GM18873 (cell line): ENCODE results near the gene ESYT1.

Experiments
- ATAC-seq: cut with Tn5 transposase; IDR thresholded peaks from one replicate; pipeline ENCODE4 v1.9.1; 2021; ENCODE audit warnings: mild to moderate bottlenecking, moderate library complexity, moderate number of reproducible peaks; ENCODE audit not compliant: unreplicated experiment, low FRiP score

ESYT1 gene

GRCh38 chr12:56128670-56129205, 671 bp downstream of the ESYT1 start:
- no peak for ATAC-seq

GRCh38 chr12:56129206-56129941, 1.3 kb downstream of the ESYT1 start:
- ATAC-seq: no peak

DNA sequence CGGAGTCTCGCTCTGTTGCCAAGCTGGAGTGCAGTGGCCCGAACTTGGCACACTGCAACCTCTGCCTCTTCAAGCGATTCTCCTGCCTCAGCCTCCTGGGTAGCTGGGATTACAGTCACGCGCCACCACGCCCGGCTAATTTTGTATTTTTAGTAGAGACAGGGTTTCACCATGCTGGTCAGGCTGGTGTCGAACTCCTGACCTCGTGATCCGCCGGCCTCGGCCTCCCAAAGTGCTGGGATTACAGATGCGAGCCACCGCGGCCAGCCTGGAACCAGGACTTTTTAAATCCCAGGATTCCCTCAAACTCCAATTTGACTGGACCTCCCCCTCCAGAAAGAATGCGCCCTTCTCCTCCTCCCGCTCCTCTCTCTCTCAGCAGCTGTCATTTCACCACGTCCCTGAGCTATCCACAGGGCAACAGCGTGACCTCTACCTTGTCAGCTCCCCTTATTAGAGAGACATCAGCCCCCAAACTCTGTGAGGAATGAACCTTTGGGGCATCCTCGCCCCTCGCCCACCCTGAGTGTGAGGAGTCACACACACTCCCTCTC, 2.0 kb downstream of the ESYT1 start:
- ATAC-seq: no peak

GRCh38 chr12:56130876-56131275, 2.8 kb downstream of the ESYT1 start:
- ATAC-seq: no peak

GRCh38 chr12:56134897-56135296, 6.8 kb downstream of the ESYT1 start:
- ATAC-seq: no peak

DNA sequence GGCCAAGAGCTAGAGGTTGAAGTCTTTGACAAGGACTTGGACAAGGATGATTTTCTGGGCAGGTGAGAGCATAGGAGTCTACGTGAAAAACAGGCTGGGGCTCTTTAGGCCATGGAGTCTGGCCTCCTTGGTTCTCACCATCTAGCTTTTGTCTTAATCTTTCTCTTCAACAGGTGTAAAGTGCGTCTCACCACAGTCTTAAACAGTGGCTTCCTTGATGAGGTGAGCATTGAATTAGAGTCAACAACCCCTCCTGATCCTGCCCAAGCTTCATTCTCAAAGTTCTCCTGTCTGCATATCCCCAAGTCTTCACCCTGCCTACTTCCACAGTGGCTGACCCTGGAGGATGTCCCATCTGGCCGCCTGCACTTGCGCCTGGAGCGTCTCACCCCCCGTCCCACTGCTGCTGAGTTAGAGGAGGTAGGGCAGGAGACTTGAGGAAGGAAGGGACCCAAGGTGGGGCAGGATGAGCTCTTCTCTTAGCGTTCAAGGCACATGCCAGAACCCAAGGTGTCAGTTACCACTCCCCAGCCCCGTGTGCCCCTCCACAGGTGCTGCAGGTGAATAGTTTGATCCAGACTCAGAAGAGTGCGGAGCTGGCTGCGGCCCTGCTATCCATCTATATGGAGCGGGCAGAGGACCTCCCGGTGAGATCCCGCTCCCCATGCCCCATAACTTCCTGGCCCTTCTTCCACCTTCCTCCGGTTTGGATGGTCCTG, 9.9 kb downstream of the ESYT1 start:
- no peak for ATAC-seq

GRCh38 chr12:56141946-56142784, 14.1 kb downstream of the ESYT1 start:
- ATAC-seq: no peak

DNA sequence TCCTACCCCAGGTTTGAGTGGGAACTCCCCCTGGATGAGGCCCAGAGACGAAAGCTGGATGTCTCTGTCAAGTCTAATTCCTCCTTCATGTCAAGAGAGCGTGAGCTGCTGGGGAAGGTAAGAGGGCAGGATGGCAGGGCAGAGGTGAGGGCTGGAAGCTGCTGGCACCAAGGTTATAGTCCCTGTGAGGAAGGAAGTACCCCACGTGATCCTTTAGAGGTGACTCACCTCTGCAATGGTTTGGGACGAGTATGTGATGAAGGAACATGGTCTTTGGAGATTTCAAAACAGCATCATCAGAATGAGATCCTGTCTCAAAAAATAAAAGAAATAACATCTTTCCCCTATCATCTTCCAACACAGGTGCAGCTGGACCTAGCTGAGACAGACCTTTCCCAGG, 15.2 kb downstream of the ESYT1 start:
- ATAC-seq: no peak

DNA sequence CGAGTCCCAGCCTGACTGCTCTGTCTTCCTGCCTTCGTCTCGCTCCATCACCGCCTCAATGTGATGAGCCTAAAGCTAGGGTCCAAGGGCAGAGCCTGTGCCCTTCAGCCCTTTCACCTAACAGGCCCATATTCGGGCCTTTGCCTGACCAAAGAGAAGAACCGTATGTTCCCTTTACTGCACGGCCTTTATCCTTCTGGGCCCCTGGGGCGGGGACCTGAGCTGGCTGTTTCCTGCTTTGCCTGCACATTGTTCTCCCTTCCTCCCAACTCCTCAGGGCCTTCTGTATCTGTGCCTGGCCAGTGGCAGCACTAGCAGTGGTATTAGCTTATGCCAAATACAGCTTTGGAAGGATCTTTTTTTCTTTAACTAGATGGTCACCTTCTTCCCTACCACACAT, 15.8 kb downstream of the ESYT1 start:
- ATAC-seq: no peak

DNA sequence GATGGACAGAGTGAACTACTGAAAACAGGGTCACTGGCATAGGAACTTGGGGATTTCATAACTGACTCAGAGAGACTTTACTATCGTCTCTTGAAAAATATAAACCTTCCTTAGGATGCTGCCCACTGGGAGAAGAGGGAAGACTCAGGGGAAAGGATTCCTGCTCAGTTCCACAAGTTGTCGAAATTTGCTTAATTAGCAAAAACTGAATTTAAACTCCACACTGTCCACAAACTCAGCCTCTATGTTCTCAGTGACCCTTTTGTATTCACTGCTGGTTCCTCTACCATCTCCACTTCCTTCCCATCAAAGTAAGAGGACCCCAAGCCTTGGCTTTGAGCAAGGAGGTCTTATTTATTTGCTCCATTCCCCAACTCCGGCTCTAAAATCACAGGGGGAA, 17.1 kb downstream of the ESYT1 start:
- ATAC-seq: no peak

- ATAC-seq: no peak
Measured at GRCh38 chr12:56146492-56147460, 18.7 kb downstream of the ESYT1 start.

DNA sequence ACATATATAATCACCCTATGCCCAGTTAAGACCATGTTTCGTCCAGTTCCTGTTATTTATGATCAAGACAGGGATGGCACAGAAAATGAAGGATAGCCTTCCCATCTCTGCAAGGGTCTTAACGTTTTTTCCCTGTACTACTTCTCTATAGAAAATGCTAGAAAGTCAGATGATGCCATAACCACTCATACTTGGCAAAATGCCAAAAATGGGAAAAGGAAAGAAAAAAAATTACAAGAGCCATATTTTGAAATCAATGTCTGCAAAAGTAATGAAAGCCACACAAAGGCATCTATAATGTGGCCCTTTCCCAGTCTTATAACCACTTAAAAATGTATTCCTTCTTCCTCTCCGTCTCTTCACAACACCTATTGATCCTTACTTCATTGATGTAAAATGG, 22.5 kb downstream of the ESYT1 start:
- ATAC-seq: no peak

DNA sequence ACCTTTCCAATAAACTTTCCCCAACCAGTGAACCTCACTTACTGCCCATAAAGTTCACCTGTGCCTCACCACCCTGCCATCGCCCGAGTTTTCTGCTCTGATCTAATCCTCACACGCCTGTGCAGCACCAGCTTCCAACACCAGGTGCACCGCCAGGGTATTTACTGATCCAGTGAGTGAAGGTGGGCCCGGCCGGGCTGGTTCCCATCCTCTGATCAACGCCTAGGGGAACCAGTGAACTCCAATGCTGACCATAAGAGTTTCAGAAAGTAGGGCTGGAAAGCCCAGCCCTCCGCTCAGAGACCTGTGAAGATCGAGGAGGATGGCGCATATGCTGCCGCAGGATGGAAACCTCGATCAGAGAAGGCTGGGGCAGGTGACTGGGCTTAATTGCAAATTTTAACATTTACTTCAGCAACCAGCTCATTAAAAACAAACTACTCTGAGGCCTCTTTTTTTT, 23.6 kb downstream of the ESYT1 start:
- ATAC-seq: peak; percentile 42

DNA sequence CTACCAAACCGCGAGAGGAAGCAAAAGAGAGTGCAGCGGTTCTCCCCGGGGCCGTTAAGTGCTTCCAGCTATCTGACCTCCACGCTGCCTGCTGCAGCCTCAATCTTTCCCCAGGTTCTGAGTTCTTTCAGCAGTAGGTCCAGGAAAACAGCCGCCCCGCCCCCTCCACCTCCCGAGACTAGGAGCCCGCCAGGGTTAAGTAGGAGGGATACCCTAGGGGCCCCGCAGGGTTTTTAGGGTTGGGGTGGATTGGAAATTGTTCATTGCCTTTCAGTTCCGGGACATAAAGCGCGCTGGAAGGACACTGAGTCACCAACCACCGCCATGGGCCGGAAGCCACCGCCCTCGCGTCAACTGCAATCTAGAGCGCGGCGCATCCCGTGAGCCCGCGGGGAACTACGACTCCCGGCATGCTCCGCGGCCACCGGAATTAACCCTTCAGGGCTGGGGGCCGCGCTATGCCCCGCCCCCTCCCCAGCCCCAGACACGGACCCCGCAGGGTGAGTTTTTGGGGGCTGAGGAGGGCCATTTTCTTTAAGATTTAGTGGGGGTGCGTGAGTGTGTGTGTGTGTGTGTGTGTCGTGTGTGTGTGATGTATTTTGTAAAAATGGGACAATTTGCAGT, 24.2 kb downstream of the ESYT1 start, which contains the start of gene MYL6B:
Gene MYL6B (plus strand): TSS at position 456 of the 624 bp plus-strand sequence. CDS start 1,332 bp downstream, outside the sequence.
- peak; percentile 74 for ATAC-seq

GRCh38 chr12:56152756-56153677, 24.9 kb downstream of the ESYT1 start:
- ATAC-seq: no peak

DNA sequence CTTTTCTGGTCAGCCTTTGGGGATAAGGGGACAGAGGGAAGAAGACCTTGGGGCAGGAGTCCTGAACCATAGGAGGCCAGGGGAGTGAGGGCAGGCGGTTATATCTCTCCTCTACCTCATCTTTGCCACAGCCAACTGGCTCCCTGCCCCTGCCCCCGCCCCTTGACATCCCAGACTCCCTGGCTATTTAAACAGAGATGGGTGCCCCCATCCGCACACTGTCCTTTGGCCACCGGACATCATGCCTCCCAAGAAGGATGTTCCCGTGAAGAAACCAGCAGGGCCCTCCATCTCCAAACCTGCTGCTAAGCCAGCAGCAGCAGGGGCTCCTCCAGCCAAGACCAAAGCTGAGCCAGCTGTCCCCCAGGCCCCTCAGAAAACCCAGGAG, 25.6 kb downstream of the ESYT1 start:
- no peak for ATAC-seq

DNA sequence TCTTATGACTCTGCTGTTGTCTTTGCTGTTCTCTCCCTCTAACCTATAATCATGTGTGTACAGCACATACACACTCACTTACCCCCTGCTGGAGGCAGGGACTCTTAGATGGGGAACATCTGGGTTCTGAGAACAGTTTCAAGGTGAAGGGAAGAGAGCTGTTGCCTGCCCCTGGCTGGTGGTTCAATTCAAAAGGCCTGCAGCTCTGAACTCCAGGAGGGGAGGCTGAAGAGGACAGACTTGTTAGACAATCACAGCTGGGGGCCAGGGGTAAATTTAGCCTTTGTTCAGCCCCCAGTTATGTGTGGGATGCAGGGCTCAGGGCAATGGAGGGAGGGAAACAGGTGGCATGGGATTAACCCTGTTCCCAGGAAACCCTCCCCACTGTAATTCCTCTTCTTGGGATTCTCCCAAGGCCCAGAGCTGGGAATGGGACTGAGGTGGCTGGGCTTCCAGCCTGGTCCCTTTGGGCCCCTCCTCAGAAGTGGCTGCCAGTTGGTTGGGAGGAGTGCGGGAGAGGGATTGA, 26.2 kb downstream of the ESYT1 start:
- ATAC-seq: no peak

DNA sequence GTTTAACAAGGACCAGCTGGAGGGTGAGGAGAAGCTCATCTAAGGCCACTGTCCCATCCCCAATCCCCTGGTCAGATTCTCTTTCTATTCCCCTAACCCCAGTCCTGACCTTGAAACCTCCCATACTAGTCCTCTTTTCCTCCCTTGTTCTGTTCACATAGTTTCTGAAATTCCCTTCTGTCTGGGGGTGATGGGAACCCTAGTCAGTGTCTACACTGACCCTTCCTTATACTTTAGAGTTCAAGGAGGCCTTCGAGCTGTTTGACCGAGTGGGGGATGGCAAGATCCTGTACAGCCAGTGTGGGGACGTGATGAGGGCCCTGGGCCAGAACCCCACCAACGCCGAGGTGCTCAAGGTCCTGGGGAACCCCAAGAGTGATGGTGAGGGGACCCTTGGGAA, 26.8 kb downstream of the ESYT1 start:
- ATAC-seq: no peak
